Vagina (tissue), 2 donors: ENCODE results near the gene RPL34.

Source experiments
- CTCF ChIP-seq, 3 experiments: fragments of 450-650 bp in 2 of 3; fragments of 200-600 bp in 1 of 3; sonication (generic) in 1 of 3; IDR thresholded peaks; one replicate each; pipeline ENCODE4 v1.5.1; 2017 to 2019; ENCODE audit warnings: antibody characterized with exemption in 3 of 3, mild to moderate bottlenecking in 2 of 3, moderate library complexity in 2 of 3
- POLR2AphosphoS5 ChIP-seq, 2 donors: sonication (generic); formaldehyde crosslinking; IDR thresholded peaks; one replicate each; pipeline ENCODE4 v1.9.0; 2017; ENCODE audit warnings: antibody characterized with exemption in 2 of 2, mild to moderate bottlenecking in 2 of 2, low read depth in 1 of 2; ENCODE audit not compliant: insufficient read depth in 1 of 2

- TF ChIP-seq CTCF (IDR thresholded peaks at IDR 0.05) (no peak), POLR2AphosphoS5 (IDR thresholded peaks at IDR 0.05; ENCODE audit: insufficient read depth in 1 of 2, low read depth in 1 of 2) (no peak)
Measured at GRCh38 chr4:108674356-108674977, 54.1 kb downstream of the RPL34 start.
